Mesenteric fat pad (tissue), 1 donor: ENCODE measurements around the gene SLC38A10. TPM values are rescaled to one million over a fixed set of nuclear protein-coding genes. Genes with fewer than 3 reads are reported as not detected.

Experiments used
- DNase-seq: peaks from one replicate; pipeline ENCODE4 v3.0.0-alpha.2; 2020; ENCODE audit warnings: low spot score
- total RNA-seq: library from RNA; stranded (reverse); fragmentation: NEBNext Ultra II Directional; extraction: Animal tissue kit (Norgen Biotek cat#: 25700); gene quantifications from one replicate; pipeline ENCODE4 v1.2.1, GENCODE V29; 2021
- donor health status: DM: yes; HTN: yes; CAD: no.

Gene SLC38A10
- total RNA-seq, 1 donor from 2014 or later: 88.0 TPM

DNA sequence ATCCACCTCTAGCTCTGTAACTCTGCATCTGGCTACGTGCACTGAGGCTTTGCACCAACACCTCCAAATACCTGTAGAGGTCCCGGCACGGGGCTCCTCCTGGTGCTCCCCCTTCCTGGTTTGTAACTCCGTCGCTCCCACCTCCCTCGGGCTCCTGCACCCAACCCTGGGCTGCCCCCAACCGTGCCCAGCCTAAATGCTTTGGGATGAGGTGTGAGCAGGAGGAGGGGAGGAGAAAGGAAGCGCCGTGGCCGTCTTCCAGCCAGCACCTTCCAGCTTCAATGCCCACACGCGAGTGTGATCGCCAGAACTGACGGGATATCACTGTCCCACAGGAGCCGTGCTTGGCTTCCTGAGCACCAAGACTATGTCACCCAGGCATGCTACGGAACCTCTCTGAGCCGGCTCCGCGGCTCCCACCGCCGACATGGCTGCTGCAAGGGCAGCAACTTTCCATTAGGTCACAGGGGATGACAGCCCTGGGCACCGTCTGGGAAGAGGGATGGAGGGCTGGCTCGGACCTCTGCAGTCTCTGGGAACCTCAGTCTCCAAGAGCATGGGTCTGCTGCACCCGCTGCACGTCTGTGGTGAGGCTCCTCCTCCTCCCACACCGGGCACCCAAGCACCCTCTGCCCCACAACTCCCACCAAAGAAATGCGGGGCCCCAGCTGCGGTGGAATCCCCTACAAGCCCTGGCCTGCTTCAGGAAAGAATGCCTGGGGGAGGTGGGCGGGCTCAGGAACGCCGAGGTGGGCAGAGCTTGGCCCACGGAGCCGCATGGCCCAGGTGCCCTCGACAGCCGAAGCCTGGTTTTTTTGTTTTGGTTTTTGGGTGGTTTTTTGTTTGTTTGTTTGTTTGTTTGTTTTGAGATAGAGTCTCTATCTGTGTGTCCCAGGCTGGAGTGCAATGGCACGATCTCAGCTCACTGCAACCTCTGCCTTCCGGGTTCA, 6.4 kb upstream of the SLC38A10 start:
- DNase-seq: no peak

- no peak for DNase-seq
Measured at GRCh38 chr17:81300586-81301155, 5.6 kb upstream of the SLC38A10 start.

DNA sequence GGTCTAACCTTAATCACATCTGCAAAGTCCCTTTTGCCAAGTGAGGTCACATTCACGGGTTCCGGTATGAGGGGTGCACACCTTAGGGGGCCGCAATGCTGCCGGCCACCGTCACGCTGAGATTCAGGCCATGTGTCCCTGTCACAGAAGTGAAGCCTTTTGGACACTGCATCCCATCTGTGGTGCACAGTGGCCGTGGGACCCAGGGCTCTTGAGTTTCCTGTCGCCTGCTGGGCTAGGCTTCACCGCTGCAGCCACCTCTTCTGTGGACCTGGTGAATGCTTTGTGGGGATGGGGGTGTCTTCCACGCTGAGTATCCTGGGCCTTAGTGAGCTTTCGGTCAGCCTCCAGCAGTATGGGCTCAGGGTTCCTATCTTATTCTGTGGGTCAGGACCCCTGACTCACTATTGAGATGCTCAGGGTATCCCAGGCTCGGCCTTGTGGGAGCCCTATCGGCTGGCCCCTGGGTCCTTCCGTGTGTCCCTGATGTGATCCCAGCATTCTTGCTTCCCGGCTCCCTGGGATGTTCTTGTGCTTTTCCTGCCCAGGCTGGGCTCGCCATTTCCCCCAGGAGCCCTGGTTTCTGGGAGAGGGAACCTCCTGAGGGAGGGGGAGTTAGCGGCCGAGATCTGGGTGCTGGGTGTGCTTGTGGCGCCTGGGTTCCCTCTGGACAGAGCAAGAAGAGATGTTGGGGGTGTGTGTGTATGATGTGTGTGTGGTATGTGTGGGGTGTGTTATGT, 4.9 kb upstream of the SLC38A10 start:
- no peak for DNase-seq

DNA sequence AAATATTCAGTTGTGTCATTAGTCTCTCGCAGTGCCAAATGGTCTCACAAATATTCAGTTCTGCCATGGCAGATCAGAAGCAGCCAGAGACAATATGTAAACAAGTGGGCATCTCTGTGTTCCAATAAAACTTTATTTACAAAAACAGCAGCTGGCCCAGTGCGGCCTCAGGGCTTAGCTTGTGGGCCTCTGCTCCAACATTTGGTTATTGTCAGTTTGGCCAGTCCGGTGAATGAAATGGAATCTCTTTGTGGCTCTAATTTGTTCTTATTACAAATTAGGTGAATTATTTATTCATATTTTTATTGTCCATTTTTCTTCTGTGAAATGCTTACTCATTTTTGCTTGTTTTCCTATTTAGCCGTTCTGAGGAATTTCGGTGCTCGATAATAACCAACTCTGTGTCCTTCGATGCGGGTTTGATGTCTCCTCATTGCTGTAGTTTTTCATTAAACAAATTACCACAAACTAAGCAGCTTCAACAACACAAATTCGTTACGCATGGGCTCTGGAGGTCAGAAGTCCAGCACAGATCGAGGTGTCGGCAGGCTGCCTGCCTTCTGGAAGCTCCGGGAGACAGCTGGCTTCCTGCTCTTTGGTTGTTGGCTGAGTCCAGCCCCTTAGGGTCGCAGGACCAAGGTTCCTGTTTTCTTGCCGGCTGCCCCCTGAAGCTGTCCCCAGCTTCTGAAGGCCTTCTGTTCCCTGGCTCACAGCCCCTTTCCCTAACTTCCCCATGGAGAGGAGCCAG, 4.1 kb upstream of the SLC38A10 start:
- no peak for DNase-seq

GRCh38 chr17:81298325-81298990, 3.4 kb upstream of the SLC38A10 start:
- DNase-seq: no peak

DNA sequence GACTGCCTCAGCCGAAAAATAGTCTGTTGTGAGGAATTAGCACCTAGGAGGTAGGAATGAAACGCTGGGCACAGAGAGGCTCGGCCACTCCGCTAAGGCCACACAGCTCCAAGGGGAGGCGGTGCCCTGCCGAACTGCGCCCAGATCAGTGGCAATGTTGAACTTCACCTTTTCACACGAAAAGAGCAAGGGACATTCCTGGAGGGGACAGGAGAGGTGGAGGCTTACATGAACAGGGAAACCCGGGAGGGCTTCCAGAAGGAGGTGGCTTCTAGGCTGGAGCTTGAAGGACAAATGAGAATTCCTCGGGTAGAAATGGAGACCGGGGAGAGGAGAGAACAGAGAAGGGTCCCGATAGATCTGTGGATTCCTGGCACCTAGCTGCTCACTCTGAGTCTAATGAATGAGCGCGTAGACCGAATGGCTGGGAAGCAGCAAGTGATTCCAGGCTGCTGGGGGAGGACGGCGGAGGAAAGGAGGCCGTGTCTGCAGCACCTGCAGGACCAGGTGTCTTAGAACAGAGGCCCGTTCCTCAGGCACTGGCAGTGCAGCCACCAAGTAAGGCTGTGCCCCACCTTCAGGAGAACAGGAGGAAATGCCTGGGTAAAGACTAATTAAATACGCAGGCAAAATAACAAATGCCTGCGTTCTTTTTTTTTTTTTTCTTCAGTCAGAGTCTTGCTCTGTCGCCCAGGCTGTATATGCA, 722 bp upstream of the SLC38A10 start:
- no peak for DNase-seq

- no peak for DNase-seq
Measured at GRCh38 chr17:81294512-81295030, 536 bp downstream of the SLC38A10 start.

DNA sequence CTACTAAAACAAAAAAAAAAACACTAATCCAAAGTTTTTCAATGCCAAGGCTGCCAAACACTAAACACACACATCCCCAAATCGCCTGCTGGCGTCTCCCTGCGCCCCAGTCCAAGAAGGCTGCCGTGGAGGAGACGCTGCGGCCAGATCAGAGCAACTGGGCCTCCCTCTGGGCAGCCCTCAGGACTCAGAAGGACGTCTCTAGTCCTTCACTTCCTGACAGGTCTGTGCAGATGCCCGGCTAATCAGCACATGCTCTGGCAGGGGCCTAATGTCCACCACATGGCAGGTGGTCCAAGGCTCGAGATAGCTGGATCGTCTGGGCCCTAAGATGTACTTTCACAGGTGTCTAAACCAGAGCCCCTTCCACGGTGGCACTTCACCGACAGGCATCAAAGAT, 2.7 kb downstream of the SLC38A10 start:
- no peak for DNase-seq

GRCh38 chr17:81291662-81292061, 3.4 kb downstream of the SLC38A10 start:
- no peak for DNase-seq

GRCh38 chr17:81290230-81290629, 4.9 kb downstream of the SLC38A10 start:
- no peak for DNase-seq

- no peak for DNase-seq
Measured at GRCh38 chr17:81289627-81290026, 5.5 kb downstream of the SLC38A10 start.

GRCh38 chr17:81288715-81289114, 6.4 kb downstream of the SLC38A10 start:
- DNase-seq: no peak

DNA sequence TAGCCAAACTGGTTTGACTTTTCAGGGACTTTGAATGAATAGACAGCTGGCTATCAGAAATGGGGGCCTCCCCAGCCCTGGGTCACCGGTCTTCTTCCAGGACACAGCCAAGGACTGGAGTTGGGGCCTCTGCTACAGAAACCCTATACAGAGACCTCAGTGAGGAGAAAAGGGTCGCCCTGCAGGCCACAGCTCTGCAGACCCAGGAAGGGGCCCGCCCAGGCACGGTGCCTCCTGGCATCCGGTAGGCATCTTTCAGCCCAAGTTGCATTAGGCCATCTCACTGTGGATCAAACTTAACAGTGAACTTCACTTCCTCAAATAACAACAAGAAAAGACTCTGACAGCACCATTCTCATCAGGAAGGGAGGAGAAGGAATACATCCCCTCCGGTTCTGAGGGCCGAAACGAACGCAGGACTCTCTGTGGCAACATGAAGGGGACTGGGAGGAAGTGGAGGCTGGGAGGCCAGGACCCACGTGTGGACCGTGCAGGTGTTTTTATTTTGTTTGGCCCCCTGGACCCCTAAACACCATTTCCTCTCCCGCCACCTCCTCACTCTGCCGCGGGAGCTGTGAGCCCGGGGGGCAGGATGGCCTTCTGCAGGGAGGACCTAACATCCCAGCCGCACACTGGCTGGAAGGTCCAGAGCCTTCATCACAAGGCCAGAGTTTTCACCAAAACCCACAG, 7.2 kb downstream of the SLC38A10 start:
- no peak for DNase-seq

- DNase-seq: no peak
Measured at GRCh38 chr17:81287152-81287551, 8.0 kb downstream of the SLC38A10 start.

- DNase-seq: no peak
Measured at GRCh38 chr17:81286491-81287145, 8.5 kb downstream of the SLC38A10 start.

GRCh38 chr17:81285894-81286293, 9.2 kb downstream of the SLC38A10 start:
- DNase-seq: no peak

DNA sequence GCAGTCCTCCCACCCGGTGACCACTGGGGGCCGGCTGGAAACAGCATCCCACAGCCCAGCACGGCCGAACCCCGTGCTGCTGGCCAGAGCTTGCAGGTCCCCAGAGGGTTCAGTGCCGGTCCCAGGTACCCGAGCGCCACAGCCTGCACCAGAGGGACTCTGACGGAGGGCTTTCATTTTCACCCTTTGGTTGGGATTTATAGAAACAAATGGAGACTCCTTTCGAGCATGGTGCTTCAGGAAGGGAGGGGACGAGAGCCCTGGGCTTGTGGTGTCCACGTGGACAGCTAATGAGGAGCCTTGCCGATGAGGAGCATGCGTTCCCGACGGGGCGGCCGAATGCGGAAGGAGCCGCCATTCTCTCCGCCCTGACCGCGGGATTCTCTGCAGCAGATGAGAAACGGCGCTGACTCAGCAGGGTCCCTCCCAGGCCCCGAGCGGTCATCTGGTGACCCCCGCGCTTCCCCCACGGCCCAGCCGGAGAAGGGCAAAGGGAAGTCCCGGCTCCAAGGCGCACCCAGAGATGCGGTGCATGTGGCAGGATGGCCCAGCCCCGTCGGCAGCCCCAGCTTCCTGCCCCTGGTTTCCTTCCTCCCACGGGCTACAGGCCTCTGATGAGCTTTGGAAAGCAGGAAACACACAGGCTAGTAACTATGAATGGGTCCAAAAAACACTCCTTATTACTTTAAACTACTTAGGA, 9.8 kb downstream of the SLC38A10 start:
- DNase-seq: no peak

DNA sequence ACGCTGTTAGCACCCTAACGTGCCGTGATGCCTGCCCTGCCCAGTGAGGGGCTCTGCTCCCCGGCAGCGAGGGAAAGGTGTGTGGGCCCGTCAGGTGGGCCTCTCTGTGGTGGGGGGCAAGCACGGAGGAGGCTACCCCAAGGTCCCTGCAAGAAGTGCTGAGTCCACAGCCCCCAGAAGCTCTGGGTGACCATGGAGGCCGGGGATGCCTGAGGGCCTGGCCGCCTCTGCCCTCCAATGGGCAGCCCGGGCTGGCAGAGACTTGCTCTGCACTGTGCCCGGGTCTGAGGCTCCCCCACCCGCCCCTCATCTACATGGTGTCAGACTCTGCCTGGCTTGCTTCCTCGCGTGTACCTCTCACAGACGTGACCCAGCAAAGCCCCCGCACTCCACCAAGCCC, 12.2 kb downstream of the SLC38A10 start:
- no peak for DNase-seq
